ENCODE data around the gene TMEM220.
"Not testable (repeated sequence)": the region's sequence is repeated elsewhere in the genome, so short reads cannot be mapped to it uniquely, and the experiment has no call there.

Gene TMEM220

DNA sequence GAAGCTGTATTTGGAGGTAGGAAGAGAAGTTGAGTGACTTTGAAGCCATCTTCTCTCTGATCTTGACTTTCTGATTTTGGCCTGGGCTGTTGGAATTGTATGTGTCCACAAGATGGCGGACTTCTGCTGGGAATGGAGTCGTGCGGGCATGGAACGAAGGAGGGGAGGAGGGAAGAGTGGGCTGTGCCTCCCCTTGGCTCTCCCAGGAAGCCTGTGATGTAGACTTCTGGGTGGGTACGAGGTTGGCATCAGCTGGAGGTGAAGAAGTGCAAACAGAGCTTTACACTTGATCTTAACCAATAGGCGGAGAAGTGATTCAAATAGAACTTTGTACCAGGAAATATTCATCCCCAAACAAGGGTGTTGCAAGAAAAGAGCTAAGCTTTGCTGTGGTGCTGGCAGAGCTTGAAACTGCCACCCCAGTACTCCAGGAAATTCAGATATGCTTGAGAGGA lies 7.4 kb upstream of the TMEM220 start:
- TF ChIP-seq SUZ12 (IDR thresholded peaks at IDR 0.05; ENCODE audit: extremely low read depth, insufficient read depth, insufficient read length) (no peak), YY1 (IDR thresholded peaks at IDR 0.05; ENCODE audit: insufficient read depth, insufficient read length) (no peak), ZNF274 (IDR thresholded peaks at IDR 0.05; ENCODE audit: low read depth, low read length) (no peak)
- Histone ChIP-seq H3K9me3 (ENCODE audit: insufficient read depth, low read length) (no peaks in the 10 kb centered on the region), H3K27me3 (ENCODE audit: insufficient read depth, insufficient read length) (no peaks in the 10 kb centered on the region), H3K36me3 (ENCODE audit: insufficient read depth, insufficient read length, low read length) (no peaks in the 10 kb centered on the region), H3K4me3 (ENCODE audit: insufficient read length, low read depth) (no peak overlapping the region), H3K9ac (ENCODE audit: insufficient read length, low read depth) (no peak overlapping the region), H3K4me1 (ENCODE audit: insufficient read depth, insufficient read length) (no peaks in the 10 kb centered on the region)
- no peak for DNase-seq (ENCODE audit: low read depth, low spot score)

DNA sequence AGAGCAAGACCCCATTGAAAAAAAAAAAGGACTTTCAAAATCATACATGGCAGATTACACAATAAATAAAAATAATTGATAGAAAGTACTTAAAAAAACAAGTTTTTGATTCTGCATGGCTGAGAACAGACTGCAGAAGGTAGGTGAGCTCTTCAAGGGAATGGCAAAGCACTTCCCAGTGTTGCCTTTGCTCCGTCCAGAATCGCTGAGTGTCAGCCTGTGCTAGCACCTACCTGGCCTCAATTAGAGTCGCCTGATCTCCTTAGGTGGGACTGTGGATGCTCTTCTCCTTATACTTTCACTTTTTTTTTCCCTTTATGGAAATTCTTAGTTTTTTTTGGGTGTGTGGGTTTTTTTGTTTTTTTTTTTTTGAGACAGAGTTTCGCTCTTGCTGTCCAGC lies 6.0 kb upstream of the TMEM220 start:
- no peaks in the 10 kb centered on the region for H3K9me3 ChIP-seq (ENCODE audit: insufficient read depth, low read length)
- no peak overlapping the region for H3K9ac ChIP-seq (ENCODE audit: insufficient read length, low read depth)
- H3K4me3 ChIP-seq (ENCODE audit: insufficient read length, low read depth): no peak overlapping the region
- no peaks in the 10 kb centered on the region for H3K27me3 ChIP-seq (ENCODE audit: insufficient read depth, insufficient read length)
- no peak for DNase-seq (ENCODE audit: low read depth, low spot score)
- TF ChIP-seq SUZ12 (IDR thresholded peaks at IDR 0.05; ENCODE audit: extremely low read depth, insufficient read depth, insufficient read length) (no peak), YY1 (IDR thresholded peaks at IDR 0.05; ENCODE audit: insufficient read depth, insufficient read length) (no peak), ZNF274 (IDR thresholded peaks at IDR 0.05; ENCODE audit: low read depth, low read length) (no peak)
- no peaks in the 10 kb centered on the region for H3K36me3 ChIP-seq (ENCODE audit: insufficient read depth, insufficient read length, low read length)
- peaks cover 2% of the 10 kb centered on the region for H3K4me1 ChIP-seq (ENCODE audit: insufficient read depth, insufficient read length)

DNA sequence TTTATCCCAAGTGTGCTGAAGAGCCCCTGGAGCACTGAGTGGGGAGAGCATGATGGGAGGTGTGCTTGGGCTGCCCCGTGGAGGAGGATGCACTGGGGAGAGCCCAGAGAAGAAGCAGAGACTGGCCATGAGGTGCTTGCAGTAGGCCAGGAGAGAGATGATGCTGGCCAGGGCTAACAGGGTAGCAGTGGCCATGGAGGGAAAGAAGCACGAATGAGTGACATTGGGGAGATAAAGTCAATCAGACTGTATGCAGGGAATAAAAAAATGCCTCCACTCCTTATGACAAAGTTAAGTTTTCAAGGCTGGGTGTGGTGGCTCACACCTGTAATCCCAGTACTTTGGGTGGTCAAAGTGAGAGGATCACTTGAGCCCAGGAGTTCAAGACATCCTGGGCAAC lies 5.4 kb upstream of the TMEM220 start:
- TF ChIP-seq ZNF274 (IDR thresholded peaks at IDR 0.05; ENCODE audit: low read depth, low read length): no peak
- TF ChIP-seq SUZ12 (IDR thresholded peaks at IDR 0.05; ENCODE audit: extremely low read depth, insufficient read depth, insufficient read length): no peak
- no peak for TF ChIP-seq YY1 (IDR thresholded peaks at IDR 0.05; ENCODE audit: insufficient read depth, insufficient read length)
- Histone ChIP-seq H3K9ac (ENCODE audit: insufficient read length, low read depth) (no peak overlapping the region), H3K4me1 (ENCODE audit: insufficient read depth, insufficient read length) (peaks cover 2% of the 10 kb centered on the region), H3K36me3 (ENCODE audit: insufficient read depth, insufficient read length, low read length) (no peaks in the 10 kb centered on the region), H3K4me3 (ENCODE audit: insufficient read length, low read depth) (no peak overlapping the region), H3K9me3 (ENCODE audit: insufficient read depth, low read length) (no peaks in the 10 kb centered on the region), H3K27me3 (ENCODE audit: insufficient read depth, insufficient read length) (no peaks in the 10 kb centered on the region)
- DNase-seq (ENCODE audit: low read depth, low spot score): no peak

DNA sequence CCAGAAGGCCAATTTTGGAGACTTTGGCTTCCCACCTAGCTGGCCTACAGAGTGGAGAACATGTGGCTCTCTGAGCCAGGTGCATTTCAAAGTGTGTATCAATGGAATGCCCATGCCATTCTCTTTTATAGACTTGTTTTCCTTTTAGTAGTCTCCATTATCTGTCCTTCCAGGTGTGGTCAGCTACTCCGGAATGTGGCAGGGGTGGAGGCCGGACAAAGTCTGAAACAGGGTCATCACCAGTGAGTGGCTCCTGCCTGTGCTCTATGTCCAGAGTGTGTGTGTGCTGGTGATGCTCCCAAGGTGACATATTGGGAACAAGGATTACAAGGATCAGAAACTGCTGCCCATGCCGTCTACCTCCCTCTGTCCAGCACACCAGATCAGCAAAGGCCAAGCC lies 3.8 kb upstream of the TMEM220 start:
- no peaks in the 10 kb centered on the region for H3K9me3 ChIP-seq (ENCODE audit: insufficient read depth, low read length)
- no peaks in the 10 kb centered on the region for H3K36me3 ChIP-seq (ENCODE audit: insufficient read depth, insufficient read length, low read length)
- no peak overlapping the region for H3K9ac ChIP-seq (ENCODE audit: insufficient read length, low read depth)
- peaks cover 7% of the 10 kb centered on the region for H3K27me3 ChIP-seq (ENCODE audit: insufficient read depth, insufficient read length)
- no peak for DNase-seq (ENCODE audit: low read depth, low spot score)
- TF ChIP-seq ZNF274 (IDR thresholded peaks at IDR 0.05; ENCODE audit: low read depth, low read length) (no peak), SUZ12 (IDR thresholded peaks at IDR 0.05; ENCODE audit: extremely low read depth, insufficient read depth, insufficient read length) (no peak), YY1 (IDR thresholded peaks at IDR 0.05; ENCODE audit: insufficient read depth, insufficient read length) (no peak)
- peaks cover 2% of the 10 kb centered on the region for H3K4me1 ChIP-seq (ENCODE audit: insufficient read depth, insufficient read length)
- no peak overlapping the region for H3K4me3 ChIP-seq (ENCODE audit: insufficient read length, low read depth)

DNA sequence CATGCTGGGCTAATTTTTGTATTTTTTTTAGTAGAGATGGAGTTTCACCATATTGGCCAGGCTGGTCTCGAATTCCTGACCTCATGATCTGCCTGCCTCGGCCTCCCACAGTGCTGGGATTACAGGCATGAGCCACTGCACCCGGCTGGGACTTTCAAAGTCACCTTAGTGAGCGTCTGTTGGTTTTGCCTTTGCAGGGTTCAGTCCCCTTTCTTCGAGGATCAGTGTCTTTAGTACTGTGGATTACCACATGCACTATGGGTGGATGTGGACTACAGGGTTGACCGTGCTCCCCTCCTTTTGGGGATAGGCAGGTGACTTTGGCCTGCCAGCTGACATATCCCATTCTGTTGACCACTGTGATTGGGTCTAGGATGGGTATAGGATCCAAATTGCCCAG lies 2.3 kb upstream of the TMEM220 start:
- DNase-seq (ENCODE audit: low read depth, low spot score); H3K27me3 ChIP-seq (ENCODE audit: insufficient read depth, insufficient read length); H3K9ac ChIP-seq (ENCODE audit: insufficient read length, low read depth); H3K4me1 ChIP-seq (ENCODE audit: insufficient read depth, insufficient read length); H3K4me3 ChIP-seq (ENCODE audit: insufficient read length, low read depth); H3K36me3 ChIP-seq (ENCODE audit: insufficient read depth, insufficient read length, low read length); H3K9me3 ChIP-seq (ENCODE audit: insufficient read depth, low read length): not testable (repeated sequence)

DNA sequence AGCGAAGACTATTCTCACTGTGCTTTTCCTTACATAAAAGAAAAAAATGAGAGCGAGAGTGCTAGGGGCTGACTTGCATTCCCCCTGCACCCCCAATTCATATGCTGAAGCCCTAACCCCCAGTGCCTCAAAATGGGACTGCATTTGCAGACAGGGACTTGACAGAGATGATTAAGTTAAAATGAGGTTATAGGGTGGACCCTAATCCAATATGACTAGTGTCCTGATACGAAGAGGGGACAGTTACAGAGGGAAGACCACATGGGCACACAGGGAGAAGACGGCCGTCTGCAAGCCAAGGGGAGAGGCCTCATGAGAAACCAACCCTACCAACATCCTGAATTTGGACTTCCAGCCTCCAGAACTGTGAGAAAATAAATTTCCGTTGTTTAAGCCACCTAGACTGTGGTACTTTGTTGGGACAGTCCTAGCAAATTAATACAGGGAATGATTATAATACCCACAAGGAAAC lies 1.6 kb upstream of the TMEM220 start:
- no peak for DNase-seq (ENCODE audit: low read depth, low spot score)
- Histone ChIP-seq H3K9me3 (ENCODE audit: insufficient read depth, low read length) (no peaks in the 10 kb centered on the region), H3K4me1 (ENCODE audit: insufficient read depth, insufficient read length) (peaks cover 2% of the 10 kb centered on the region), H3K4me3 (ENCODE audit: insufficient read length, low read depth) (peak overlapping the region; percentile 24), H3K36me3 (ENCODE audit: insufficient read depth, insufficient read length, low read length) (no peaks in the 10 kb centered on the region), H3K9ac (ENCODE audit: insufficient read length, low read depth) (peak overlapping the region; percentile 56), H3K27me3 (ENCODE audit: insufficient read depth, insufficient read length) (peaks cover 7% of the 10 kb centered on the region)
- no peak for TF ChIP-seq ZNF274 (IDR thresholded peaks at IDR 0.05; ENCODE audit: low read depth, low read length)
- TF ChIP-seq SUZ12 (IDR thresholded peaks at IDR 0.05; ENCODE audit: extremely low read depth, insufficient read depth, insufficient read length): no peak
- no peak for TF ChIP-seq YY1 (IDR thresholded peaks at IDR 0.05; ENCODE audit: insufficient read depth, insufficient read length)

DNA sequence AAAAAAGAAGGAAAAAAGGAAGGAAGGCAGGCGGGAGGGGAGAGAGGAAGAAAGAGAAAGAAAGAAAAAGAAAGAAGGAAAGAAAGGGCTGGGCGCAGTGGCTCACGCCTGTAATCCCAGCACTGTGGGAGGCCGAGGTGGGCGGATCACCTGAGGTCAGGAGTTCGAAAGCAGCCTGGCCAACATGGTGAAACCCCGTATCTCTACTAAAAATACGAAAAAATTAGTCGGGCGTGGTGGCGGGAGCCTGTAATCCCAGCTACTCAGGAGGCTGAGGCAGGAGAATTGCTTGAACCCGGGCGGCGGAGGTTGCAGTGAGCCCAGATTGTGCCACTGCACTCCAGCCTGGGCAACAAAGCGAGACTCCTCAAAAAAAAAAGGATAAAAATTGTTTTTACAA lies 424 bp upstream of the TMEM220 start:
- not testable (repeated sequence) for H3K9ac ChIP-seq (ENCODE audit: insufficient read length, low read depth); H3K36me3 ChIP-seq (ENCODE audit: insufficient read depth, insufficient read length, low read length); H3K9me3 ChIP-seq (ENCODE audit: insufficient read depth, low read length); H3K27me3 ChIP-seq (ENCODE audit: insufficient read depth, insufficient read length); DNase-seq (ENCODE audit: low read depth, low spot score); H3K4me1 ChIP-seq (ENCODE audit: insufficient read depth, insufficient read length)
- H3K4me3 ChIP-seq (ENCODE audit: insufficient read length, low read depth): peak overlapping the region; percentile 62

DNA sequence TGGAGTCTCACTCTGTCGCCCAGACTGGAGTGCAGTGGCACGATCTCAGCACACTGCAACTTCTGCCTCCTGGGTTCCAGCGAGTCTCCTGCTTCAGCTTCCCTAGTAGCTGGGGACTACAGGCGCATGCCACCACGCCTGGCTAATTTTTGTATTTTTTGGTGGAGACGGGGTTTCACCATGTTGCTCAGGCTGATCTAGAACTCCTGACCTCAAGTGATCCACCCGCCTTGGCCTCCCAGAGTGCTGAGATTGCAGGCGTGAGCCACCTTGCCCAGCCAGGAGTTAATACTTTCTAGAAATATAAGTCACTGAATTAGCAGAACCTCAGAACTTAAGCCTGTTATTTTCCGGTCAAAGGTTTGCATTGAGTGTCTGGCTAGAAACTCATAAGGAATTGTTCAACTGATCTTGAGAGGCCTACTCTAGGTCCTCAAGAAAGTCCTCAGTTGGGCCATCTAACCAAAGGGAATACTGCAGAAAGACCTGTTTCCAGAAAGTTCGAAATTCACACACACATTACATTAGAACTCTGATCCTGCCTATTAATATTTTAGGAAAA lies 1.4 kb downstream of the TMEM220 start:
- TF ChIP-seq ZNF274 (IDR thresholded peaks at IDR 0.05; ENCODE audit: low read depth, low read length) (no peak), SUZ12 (IDR thresholded peaks at IDR 0.05; ENCODE audit: extremely low read depth, insufficient read depth, insufficient read length) (no peak), YY1 (IDR thresholded peaks at IDR 0.05; ENCODE audit: insufficient read depth, insufficient read length) (no peak)

More for the DNA sequence above, 1.4 kb downstream of the TMEM220 start:
- peaks cover 2% of the 10 kb centered on the region for H3K4me1 ChIP-seq (ENCODE audit: insufficient read depth, insufficient read length)
- H3K4me3 ChIP-seq (ENCODE audit: insufficient read length, low read depth): no peak overlapping the region
- H3K9me3 ChIP-seq (ENCODE audit: insufficient read depth, low read length): no peaks in the 10 kb centered on the region
- H3K36me3 ChIP-seq (ENCODE audit: insufficient read depth, insufficient read length, low read length): peaks cover 13% of the 10 kb centered on the region
- no peak overlapping the region for H3K9ac ChIP-seq (ENCODE audit: insufficient read length, low read depth)
- H3K27me3 ChIP-seq (ENCODE audit: insufficient read depth, insufficient read length): peaks cover 7% of the 10 kb centered on the region
- no peak for DNase-seq (ENCODE audit: low read depth, low spot score)

Measured in NT2/D1 (cell line).